GM23338 (cell line): Measurements from ENCODE around the gene STPG4.

Experiments used
- CREB1 ChIP-seq: fragments of 250-450 bp; sonication (Bioruptor Pico); IDR thresholded peaks from 2 replicates; pipeline ENCODE4 v1.5.0; 2020; ENCODE audit warnings: low read depth, mild to moderate bottlenecking, moderate library complexity
- EZH2 ChIP-seq: fragments of 200-600 bp; sonication (generic); IDR thresholded peaks from one replicate; pipeline ENCODE4 v1.8.0; 2017; ENCODE audit warnings: antibody characterized with exemption, mild to moderate bottlenecking, low read depth; ENCODE audit not compliant: unreplicated experiment
- POLR2AphosphoS5 ChIP-seq: IDR thresholded peaks from 2 replicates; pipeline ENCODE4 v1.6.1; 2016; ENCODE audit warnings: antibody characterized with exemption, low read depth
- TF ChIP-seq, protein P1 (sequence below): IDR thresholded peaks from one replicate; pipeline ENCODE4 v1.6.1; 2018; ENCODE audit warnings: antibody characterized with exemption; ENCODE audit not compliant: unreplicated experiment
- TF ChIP-seq, protein P2 (sequence below), 2 experiments: fragments of 200-600 bp in 1 of 2; sonication (generic) in 1 of 2; conservative IDR thresholded peaks; 2 replicates each; pipeline versions ENCODE4 v1.5.1 to v1.6.1; 2016 to 2017; ENCODE audit warnings: antibody characterized with exemption in 2 of 2, low read depth in 2 of 2, mild to moderate bottlenecking in 2 of 2, moderate library complexity in 1 of 2

DNA sequence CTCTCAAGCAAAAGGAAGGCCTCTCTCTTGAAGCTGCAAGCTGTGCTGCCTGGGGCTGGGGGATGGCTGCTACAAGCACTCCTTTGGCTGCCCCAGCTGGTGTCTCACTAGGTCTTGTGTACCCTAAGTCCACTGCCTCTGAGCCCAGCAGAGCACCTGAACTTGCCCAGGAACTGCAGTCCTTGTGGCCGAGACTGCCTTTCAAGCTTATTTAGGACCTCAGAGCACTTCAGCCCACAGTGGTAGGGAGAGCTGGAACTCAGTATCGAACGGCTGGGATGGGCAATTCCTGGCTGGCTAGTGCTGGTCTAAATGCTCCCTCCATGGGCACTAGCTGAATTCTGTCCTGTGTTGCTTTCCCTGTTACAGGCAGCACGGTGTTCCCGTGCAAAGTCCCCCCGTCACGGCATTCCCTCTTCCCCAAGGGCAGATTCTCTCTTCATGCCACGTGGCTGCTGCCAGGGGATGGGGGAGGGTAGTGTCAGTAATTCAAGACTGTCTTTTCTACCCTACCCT, 25.9 kb downstream of the STPG4 start:
- TF ChIP-seq EZH2 (no peak), POLR2AphosphoS5 (no peak), CREB1 (no peak)
- TF ChIP-seq, protein P1, sequence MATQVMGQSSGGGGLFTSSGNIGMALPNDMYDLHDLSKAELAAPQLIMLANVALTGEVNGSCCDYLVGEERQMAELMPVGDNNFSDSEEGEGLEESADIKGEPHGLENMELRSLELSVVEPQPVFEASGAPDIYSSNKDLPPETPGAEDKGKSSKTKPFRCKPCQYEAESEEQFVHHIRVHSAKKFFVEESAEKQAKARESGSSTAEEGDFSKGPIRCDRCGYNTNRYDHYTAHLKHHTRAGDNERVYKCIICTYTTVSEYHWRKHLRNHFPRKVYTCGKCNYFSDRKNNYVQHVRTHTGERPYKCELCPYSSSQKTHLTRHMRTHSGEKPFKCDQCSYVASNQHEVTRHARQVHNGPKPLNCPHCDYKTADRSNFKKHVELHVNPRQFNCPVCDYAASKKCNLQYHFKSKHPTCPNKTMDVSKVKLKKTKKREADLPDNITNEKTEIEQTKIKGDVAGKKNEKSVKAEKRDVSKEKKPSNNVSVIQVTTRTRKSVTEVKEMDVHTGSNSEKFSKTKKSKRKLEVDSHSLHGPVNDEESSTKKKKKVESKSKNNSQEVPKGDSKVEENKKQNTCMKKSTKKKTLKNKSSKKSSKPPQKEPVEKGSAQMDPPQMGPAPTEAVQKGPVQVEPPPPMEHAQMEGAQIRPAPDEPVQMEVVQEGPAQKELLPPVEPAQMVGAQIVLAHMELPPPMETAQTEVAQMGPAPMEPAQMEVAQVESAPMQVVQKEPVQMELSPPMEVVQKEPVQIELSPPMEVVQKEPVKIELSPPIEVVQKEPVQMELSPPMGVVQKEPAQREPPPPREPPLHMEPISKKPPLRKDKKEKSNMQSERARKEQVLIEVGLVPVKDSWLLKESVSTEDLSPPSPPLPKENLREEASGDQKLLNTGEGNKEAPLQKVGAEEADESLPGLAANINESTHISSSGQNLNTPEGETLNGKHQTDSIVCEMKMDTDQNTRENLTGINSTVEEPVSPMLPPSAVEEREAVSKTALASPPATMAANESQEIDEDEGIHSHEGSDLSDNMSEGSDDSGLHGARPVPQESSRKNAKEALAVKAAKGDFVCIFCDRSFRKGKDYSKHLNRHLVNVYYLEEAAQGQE: no peak
- TF ChIP-seq, protein P2, sequence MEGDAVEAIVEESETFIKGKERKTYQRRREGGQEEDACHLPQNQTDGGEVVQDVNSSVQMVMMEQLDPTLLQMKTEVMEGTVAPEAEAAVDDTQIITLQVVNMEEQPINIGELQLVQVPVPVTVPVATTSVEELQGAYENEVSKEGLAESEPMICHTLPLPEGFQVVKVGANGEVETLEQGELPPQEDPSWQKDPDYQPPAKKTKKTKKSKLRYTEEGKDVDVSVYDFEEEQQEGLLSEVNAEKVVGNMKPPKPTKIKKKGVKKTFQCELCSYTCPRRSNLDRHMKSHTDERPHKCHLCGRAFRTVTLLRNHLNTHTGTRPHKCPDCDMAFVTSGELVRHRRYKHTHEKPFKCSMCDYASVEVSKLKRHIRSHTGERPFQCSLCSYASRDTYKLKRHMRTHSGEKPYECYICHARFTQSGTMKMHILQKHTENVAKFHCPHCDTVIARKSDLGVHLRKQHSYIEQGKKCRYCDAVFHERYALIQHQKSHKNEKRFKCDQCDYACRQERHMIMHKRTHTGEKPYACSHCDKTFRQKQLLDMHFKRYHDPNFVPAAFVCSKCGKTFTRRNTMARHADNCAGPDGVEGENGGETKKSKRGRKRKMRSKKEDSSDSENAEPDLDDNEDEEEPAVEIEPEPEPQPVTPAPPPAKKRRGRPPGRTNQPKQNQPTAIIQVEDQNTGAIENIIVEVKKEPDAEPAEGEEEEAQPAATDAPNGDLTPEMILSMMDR (conservative IDR thresholded peaks at IDR 0.05; ENCODE audit: low read depth in 2 of 2): no peak
